ENCODE results near the gene ADRA1B. TPM values are rescaled to one million over a fixed set of nuclear protein-coding genes. Genes with fewer than 3 reads are reported as not detected.
"Not testable (repeated sequence)": the region's sequence is repeated elsewhere in the genome, so short reads cannot be mapped to it uniquely, and the experiment has no call there.

The ADRA1B gene
- total and polyA plus RNA-seq, 10 of the 15 experiments (the other 5 are each of a cell fraction or from before 2014, with no cell fraction given): 0.04 TPM; not detected in 9

GRCh38 chr5:159965031-159965837, 49.0 kb downstream of the ADRA1B start (continued):
- TF ChIP-seq TCF7 (IDR thresholded peaks at IDR 0.05; ENCODE audit: borderline replicate concordance) (no peak), NFIC (IDR thresholded peaks at IDR 0.05; ENCODE audit: low read depth, low read length) (no peak), IRF4 (IDR thresholded peaks at IDR 0.05; ENCODE audit: low read depth, low read length) (no peak), ZBTB4 (CRISPR knock-in tag; IDR thresholded peaks at IDR 0.05) (no peak), HSF1 (IDR thresholded peaks at IDR 0.05; ENCODE audit: low read depth, low read length) (no peak), CREB1 (IDR thresholded peaks at IDR 0.05; ENCODE audit: low read depth) (no peak)

GRCh38 chr5:159965838-159966128, 49.5 kb downstream of the ADRA1B start:
- H3K4me1 ChIP-seq (ENCODE audit: control insufficient read depth, insufficient read depth, low read length); H4K20me1 ChIP-seq (ENCODE audit: control insufficient read depth, insufficient read depth); H2AFZ ChIP-seq (ENCODE audit: control insufficient read depth, low read depth, low read length); FAIRE-seq; ATAC-seq; in situ Hi-C loops (cut with MboI); H3K36me3 ChIP-seq (ENCODE audit: control insufficient read depth in 2 of 2, insufficient read depth in 2 of 2, low read length in 1 of 2); SMC1A ChIA-PET (ENCODE audit: uncharacterized antibody, unreplicated experiment); H3K27ac ChIP-seq (ENCODE audit: control insufficient read depth, insufficient read depth); POLR2A ChIA-PET; H3K4me3 ChIP-seq; H3K4me2 ChIP-seq (ENCODE audit: control insufficient read depth, insufficient read depth); H3K9me3 ChIP-seq (replicated peaks; ENCODE audit: control insufficient read depth, insufficient read depth, low read length); H3K27me3 ChIP-seq (replicated peaks in 1 of 2; ENCODE audit: control insufficient read depth in 2 of 2, insufficient read depth in 2 of 2, low read length in 1 of 2); H3K79me2 ChIP-seq (ENCODE audit: control insufficient read depth, insufficient read depth, low read length); BruUV-seq (replicated peaks); DNase-seq (ENCODE audit: low read depth, low spot score); H3K9ac ChIP-seq (ENCODE audit: control insufficient read depth, insufficient read depth, low read length): not testable (repeated sequence)
- ChIA-PET CTCF (interaction anchor here (2.4 kb wide), 2 partner anchors 13 to 633 kb away, joined by 7 to 10 read pairs; no protein-coding TSS in a partner anchor), RAD21 (ENCODE audit: unreplicated experiment) (interaction anchor here (1.6 kb wide), 1 partner anchor 809 kb away, joined by 4 read pairs; no protein-coding TSS in a partner anchor)
- intact Hi-C loops (cut with micrococcal nuclease; ENCODE audit: unreplicated experiment): loop anchor here (1.0 to 5.0 kb wide), 3 partner anchors 521 to 808 kb away; no protein-coding TSS in a partner anchor
- 23% methylated on average over 4 of the region's 4 CpGs for WGBS (ENCODE audit: insufficient coverage, insufficient replicate concordance, low lambda C conversion rate, missing lambda C conversion rate)
